ENCODE measurements around the gene PRKAR2B.
"Not testable (repeated sequence)": the region's sequence is repeated elsewhere in the genome, so short reads cannot be mapped to it uniquely, and the experiment has no call there.

The PRKAR2B gene

DNA sequence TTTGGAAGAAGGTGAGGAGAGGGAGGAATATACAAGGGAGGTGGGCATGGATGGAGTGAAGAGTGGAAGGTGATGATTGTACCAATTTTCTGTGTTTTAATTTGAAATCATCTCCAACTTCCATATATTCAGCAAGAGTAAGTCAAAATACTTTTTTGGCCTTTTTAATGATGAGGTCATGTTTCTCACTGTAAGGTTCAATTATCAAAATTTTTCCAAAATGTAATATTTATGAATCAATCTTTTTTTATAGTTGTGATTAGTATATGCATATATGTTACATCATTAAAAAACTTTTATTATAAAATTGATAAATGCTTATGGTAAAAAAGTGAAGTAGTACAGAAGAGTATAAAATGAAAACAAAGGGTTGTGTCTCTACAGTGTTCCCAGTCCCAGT lies 40.7 kb downstream of the PRKAR2B start:
- no peak for DNase-seq (ENCODE audit: extremely low read depth, low read depth)
- H3K4me3 ChIP-seq (replicated peaks; ENCODE audit: low read depth, low read length) = no peak overlapping the region
- TF ChIP-seq, protein P1, sequence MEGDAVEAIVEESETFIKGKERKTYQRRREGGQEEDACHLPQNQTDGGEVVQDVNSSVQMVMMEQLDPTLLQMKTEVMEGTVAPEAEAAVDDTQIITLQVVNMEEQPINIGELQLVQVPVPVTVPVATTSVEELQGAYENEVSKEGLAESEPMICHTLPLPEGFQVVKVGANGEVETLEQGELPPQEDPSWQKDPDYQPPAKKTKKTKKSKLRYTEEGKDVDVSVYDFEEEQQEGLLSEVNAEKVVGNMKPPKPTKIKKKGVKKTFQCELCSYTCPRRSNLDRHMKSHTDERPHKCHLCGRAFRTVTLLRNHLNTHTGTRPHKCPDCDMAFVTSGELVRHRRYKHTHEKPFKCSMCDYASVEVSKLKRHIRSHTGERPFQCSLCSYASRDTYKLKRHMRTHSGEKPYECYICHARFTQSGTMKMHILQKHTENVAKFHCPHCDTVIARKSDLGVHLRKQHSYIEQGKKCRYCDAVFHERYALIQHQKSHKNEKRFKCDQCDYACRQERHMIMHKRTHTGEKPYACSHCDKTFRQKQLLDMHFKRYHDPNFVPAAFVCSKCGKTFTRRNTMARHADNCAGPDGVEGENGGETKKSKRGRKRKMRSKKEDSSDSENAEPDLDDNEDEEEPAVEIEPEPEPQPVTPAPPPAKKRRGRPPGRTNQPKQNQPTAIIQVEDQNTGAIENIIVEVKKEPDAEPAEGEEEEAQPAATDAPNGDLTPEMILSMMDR (IDR thresholded peaks at IDR 0.05; ENCODE audit: low read depth, low read length, missing control alignments) = no peak

DNA sequence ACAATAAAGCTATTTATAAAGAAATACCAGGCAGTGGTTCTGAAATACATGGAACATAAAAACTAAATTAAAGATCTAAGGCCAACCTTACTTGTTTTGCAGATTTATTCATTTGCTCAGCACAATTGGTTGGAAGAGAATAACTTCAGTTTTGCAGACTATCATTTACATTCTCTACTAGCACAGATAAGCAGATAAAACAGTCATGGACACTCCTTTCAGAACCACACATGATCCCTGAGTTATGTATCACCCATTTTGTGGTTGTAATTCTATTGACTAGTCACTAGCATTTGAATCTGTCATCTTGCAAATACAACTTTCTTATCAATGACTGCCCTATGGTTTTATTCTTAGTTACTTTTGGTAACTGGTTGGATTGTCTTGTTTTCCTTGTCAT lies 45.1 kb downstream of the PRKAR2B start:
- TF ChIP-seq, protein P1 (IDR thresholded peaks at IDR 0.05; ENCODE audit: low read depth, low read length, missing control alignments) = no peak
- DNase-seq (ENCODE audit: extremely low read depth, low read depth) = no peak
- H3K4me3 ChIP-seq (replicated peaks; ENCODE audit: low read depth, low read length) = no peak overlapping the region

DNA sequence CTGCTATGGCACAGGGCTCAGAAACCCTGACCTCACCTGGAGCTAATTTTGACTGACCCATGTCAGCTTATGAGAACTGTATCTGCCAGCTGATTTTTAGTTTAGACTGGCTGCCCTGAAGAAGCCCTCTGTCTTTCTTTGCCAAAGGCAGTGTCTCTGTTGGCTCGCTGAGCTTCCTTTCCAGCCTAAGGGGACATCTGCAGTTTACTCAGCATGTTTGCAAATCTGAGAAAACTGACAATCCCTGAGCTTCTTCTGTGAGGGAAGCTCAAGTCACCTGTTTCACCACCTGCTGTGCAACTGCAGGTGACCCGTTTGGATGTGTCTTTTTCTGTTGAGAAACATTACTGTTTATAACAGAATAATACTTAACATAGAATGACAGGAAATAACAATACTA lies 46.0 kb downstream of the PRKAR2B start:
- DNase-seq (ENCODE audit: extremely low read depth, low read depth) = no peak
- no peak overlapping the region for H3K4me3 ChIP-seq (replicated peaks; ENCODE audit: low read depth, low read length)
- TF ChIP-seq, protein P1 (IDR thresholded peaks at IDR 0.05; ENCODE audit: low read depth, low read length, missing control alignments) = no peak

- TF ChIP-seq, protein P1 (IDR thresholded peaks at IDR 0.05; ENCODE audit: low read depth, low read length, missing control alignments) = no peak
- no peak overlapping the region for H3K4me3 ChIP-seq (replicated peaks; ENCODE audit: low read depth, low read length)
- no peak for DNase-seq (ENCODE audit: extremely low read depth, low read depth)
Observed at GRCh38 chr7:107091306-107091705, 46.8 kb downstream of the PRKAR2B start.

- DNase-seq (ENCODE audit: extremely low read depth, low read depth); H3K4me3 ChIP-seq (replicated peaks; ENCODE audit: low read depth, low read length): not testable (repeated sequence)
Observed at GRCh38 chr7:107093671-107094070, 49.2 kb downstream of the PRKAR2B start.

- not testable (repeated sequence) for H3K4me3 ChIP-seq (replicated peaks; ENCODE audit: low read depth, low read length); DNase-seq (ENCODE audit: extremely low read depth, low read depth)
Observed at GRCh38 chr7:107099154-107099553, 54.6 kb downstream of the PRKAR2B start.

DNA sequence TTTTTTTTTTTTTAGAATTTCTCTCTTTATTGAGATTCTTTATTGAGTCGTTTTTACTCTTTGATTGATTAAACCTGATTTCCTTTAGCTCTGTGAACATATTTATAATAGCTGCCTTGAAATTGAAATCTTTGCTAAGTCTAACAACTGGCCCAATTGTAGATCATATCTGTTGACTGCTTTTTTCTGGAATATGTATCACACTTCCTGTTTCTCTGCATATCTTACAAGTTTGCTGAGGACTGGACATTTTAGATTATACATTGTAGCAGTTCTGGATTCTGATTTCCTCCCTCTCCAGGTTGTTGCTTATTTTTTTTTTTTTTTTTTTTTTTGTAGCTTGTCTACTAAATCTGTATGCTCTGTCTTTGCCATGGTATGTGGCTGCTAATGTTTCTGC lies 56.3 kb downstream of the PRKAR2B start:
- no peak overlapping the region for H3K4me3 ChIP-seq (replicated peaks; ENCODE audit: low read depth, low read length)
- TF ChIP-seq, protein P1 (IDR thresholded peaks at IDR 0.05; ENCODE audit: low read depth, low read length, missing control alignments) = no peak
- no peak for DNase-seq (ENCODE audit: extremely low read depth, low read depth)

DNA sequence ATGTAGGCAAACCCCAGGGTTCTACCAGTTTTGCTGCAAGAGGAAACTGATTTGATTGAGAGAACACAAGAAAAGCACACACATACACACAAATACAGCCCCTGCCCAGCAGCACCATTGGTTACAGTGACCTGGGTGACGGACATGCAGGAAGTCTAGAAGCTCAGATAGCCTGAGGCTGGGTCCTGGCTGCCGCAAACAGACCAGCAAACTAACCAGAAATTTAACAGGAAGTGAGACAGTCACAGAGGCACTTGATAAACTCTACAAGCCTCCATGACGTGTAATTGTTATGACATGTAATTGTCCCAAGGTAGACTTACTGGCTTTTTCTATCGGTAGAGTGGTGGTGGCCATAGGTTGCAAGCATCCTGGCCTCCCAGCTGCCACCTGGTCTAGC lies 58.9 kb downstream of the PRKAR2B start:
- no peak overlapping the region for H3K4me3 ChIP-seq (replicated peaks; ENCODE audit: low read depth, low read length)
- DNase-seq (ENCODE audit: extremely low read depth, low read depth) = no peak
- TF ChIP-seq, protein P1 (IDR thresholded peaks at IDR 0.05; ENCODE audit: low read depth, low read length, missing control alignments) = no peak
